K562 (cell line): Measurements from ENCODE around the gene UNC5B. TPM values are rescaled to one million over a fixed set of nuclear protein-coding genes. Genes with fewer than 3 reads are reported as not detected.

Experiments used
- ATF1 ChIP-seq, 2 experiments: fragments of 450-650 bp in 1 of 2; IDR thresholded peaks; 2 replicates each; pipeline ENCODE4 v1.6.1; 2016; ENCODE audit warnings: missing compliant biosample characterization in 1 of 2, missing genetic modification characterization in 1 of 2
- E2F3 ChIP-seq: fragments of 250-450 bp; sonication (Bioruptor Pico); IDR thresholded peaks from 2 replicates; pipeline ENCODE4 v1.4.0; 2020; ENCODE audit warnings: mild to moderate bottlenecking
- ELF2 ChIP-seq: fragments of 250-450 bp; sonication (Bioruptor Pico); IDR thresholded peaks from 2 replicates; pipeline ENCODE4 v1.5.0; 2021; ENCODE audit warnings: mild to moderate bottlenecking
- EP300 ChIP-seq: IDR thresholded peaks from 2 replicates; pipeline ENCODE4 v1.6.1; 2012; ENCODE audit warnings: low read length, improper control_type of control experiment
- FOXK2 ChIP-seq, 2 experiments: fragments of 450-650 bp; IDR thresholded peaks in 1 of 2; conservative IDR thresholded peaks in 1 of 2; 2 replicates each; pipeline ENCODE4 v1.6.1; 2016; ENCODE audit warnings: low read depth in 2 of 2, mild to moderate bottlenecking in 1 of 2
- KDM2B ChIP-seq: fragments of 250-450 bp; sonication (Bioruptor Pico); IDR thresholded peaks from 2 replicates; pipeline ENCODE4 v1.8.0; 2021; ENCODE audit warnings: mild to moderate bottlenecking, moderate library complexity
- MAFG ChIP-seq: fragments of 450-650 bp; conservative IDR thresholded peaks from 2 replicates; pipeline ENCODE4 v1.6.1; 2016; ENCODE audit warnings: missing genetic modification characterization, missing compliant biosample characterization
- MGA ChIP-seq: fragments of 450-650 bp; IDR thresholded peaks from 2 replicates; pipeline ENCODE4 v1.6.1; 2016; ENCODE audit warnings: mild to moderate bottlenecking, moderate library complexity
- MNT ChIP-seq, 2 experiments: fragments of 450-650 bp; conservative IDR thresholded peaks; 2 replicates each; pipeline ENCODE4 v1.6.1; 2017; ENCODE audit warnings: mild to moderate bottlenecking in 2 of 2, moderate library complexity in 2 of 2
- RAD51 ChIP-seq: fragments of 450-650 bp; IDR thresholded peaks from 2 replicates; pipeline ENCODE4 v1.7.1; 2016; ENCODE audit warnings: low read depth, mild to moderate bottlenecking, borderline replicate concordance
- SMC3 ChIP-seq: conservative IDR thresholded peaks from 2 replicates; pipeline ENCODE4 v1.6.1; 2011; ENCODE audit warnings: low read depth, low read length, improper control_type of control experiment; ENCODE audit not compliant: insufficient read depth
- TAF9B ChIP-seq: fragments of 450-650 bp; IDR thresholded peaks from 2 replicates; pipeline ENCODE4 v1.6.1; 2018; ENCODE audit warnings: mild to moderate bottlenecking; ENCODE audit not compliant: partially characterized antibody
- USF2 ChIP-seq: sonication (generic); formaldehyde crosslinking; IDR thresholded peaks from 2 replicates; pipeline ENCODE4 v1.5.0; 2020; ENCODE audit warnings: missing genetic modification reagents
- ZNF134 ChIP-seq: fragments of 250-450 bp; sonication (Bioruptor Pico); conservative IDR thresholded peaks from 2 replicates; pipeline ENCODE4 v1.4.0; 2020
- ZNF224 ChIP-seq: sonication (generic); formaldehyde crosslinking; IDR thresholded peaks from 2 replicates; pipeline ENCODE4 v1.8.0; 2022; ENCODE audit warnings: mild to moderate bottlenecking, missing genetic modification reagents
- polyA plus RNA-seq, 8 experiments: library from polyadenylated mRNA; depleted of rRNA in 4 of 8; stranded (reverse) in 5 of 8; unstranded in 3 of 8; fragments of >200 nt; fragmentation: Nextera tagmentation in 2 of 8; fragmentation: Illumina TruSeq in 1 of 8; extraction: Ambion mirVana in 2 of 8; extraction: Trizol in 1 of 8; gene quantifications; 2 replicates each; pipeline versions ENCODE4 v1.2.1 to v1.2.3, GENCODE V29; 2011 to 2014; ENCODE audit warnings: inconsistent platforms in 1 of 8, missing spikeins in 1 of 8
- total RNA-seq, 7 experiments: library from RNA; depleted of rRNA in 6 of 7; stranded (reverse); fragments of >200 nt in 6 of 7; fragmentation: Illumina TruSeq in 2 of 7; extraction: Trizol in 2 of 7; gene quantifications; 2 replicates each; pipeline versions ENCODE4 v1.2.1 to v1.2.3, GENCODE V29; 2011 to 2021; ENCODE audit warnings: low replicate concordance in 1 of 7

UNC5B gene
- total and polyA plus RNA-seq, 9 of the 15 experiments (the other 6 are each of a cell fraction or from before 2014, with no cell fraction given) = 0.10 to 8.4 (median 2.1) TPM

- TF ChIP-seq MGA (no peak; the same call in 1 of the 2 replicates), ZNF224 (CRISPR knock-in tag) (no peak), FOXK2 (conservative IDR thresholded peaks at IDR 0.05 in 1 of 2, IDR thresholded peaks at IDR 0.05 in 1 of 2; ENCODE audit: low read depth in 2 of 2) (peak in 1 of 2 experiments; percentile 61; a peak in 2 of 4 replicates), ATF1 (CRISPR knock-in tag; IDR thresholded peaks at IDR 0.05) (no peak), ATF1 (tag; IDR thresholded peaks at IDR 0.05) (peak; percentile 50), E2F3 (CRISPR knock-in tag) (no peak), SMC3 (no peak), MNT (conservative IDR thresholded peaks at IDR 0.05) (peak in 1 of 2 experiments; percentile 76; a peak in 2 of 4 replicates), ZNF134 (no peak), KDM2B (CRISPR knock-in tag) (no peak), RAD51 (peak; percentile 95), MAFG (tag) (no peak), TAF9B (no peak), ELF2 (CRISPR knock-in tag) (peak; percentile 68; the same call in 1 of the 2 replicates), EP300 (no peak), USF2 (CRISPR knock-in tag) (peak; percentile 99)
Observed at GRCh38 chr10:71323407-71323806, 111.0 kb downstream of the UNC5B start (continued).
